ENCODE results near the gene GPR149.
A peak's percentile ranks its signal among the peaks of the same experiment; 100 is the strongest.

GPR149 gene

DNA sequence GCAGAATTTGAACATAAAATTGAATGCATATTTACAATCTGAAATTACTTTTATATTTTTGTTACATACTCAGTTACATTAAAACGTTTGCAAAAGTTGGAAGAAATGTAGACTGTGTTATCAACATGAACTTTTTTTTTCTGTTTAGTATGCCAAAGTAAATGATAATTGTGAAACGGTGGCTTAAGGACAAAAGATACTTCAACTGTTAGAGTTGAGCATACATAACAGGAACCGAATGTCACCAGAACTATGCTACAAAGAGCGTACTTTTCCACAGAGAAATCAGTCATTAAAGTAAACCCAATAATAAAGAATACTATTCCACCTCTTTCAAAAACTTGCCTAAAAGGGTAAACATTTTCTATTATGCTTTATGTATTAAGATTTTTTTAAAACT, 91.4 kb downstream of the GPR149 start:
- no peak for DNase-seq (ENCODE audit: low read depth in 3 of 3)

DNA sequence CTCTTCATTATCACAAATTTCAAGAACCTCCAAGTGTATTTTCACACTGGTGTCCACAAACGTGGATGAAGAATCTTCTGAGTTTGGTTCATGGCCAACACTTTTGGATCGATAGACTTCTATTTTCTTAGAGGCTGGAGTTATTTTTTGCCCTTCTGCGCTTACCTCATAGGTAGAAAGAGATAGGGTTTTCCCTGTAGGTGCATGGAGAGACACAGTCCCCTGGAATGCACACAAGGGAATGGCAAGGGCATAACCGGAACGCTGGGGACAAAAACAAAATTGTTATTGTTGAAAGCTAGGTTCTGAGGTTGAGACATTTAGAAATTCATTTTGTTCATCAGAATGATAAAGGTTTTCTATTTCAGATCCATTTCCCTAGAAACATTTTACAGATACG, 92.0 kb downstream of the GPR149 start:
- no peak for DNase-seq (ENCODE audit: low read depth in 3 of 3)

- DNase-seq (ENCODE audit: low read depth in 3 of 3): no peak
Measured at GRCh38 chr3:154334973-154335420, 95.0 kb downstream of the GPR149 start.

- no peak for DNase-seq (ENCODE audit: low read depth in 3 of 3)
Measured at GRCh38 chr3:154327871-154328270, 102.1 kb downstream of the GPR149 start.

DNA sequence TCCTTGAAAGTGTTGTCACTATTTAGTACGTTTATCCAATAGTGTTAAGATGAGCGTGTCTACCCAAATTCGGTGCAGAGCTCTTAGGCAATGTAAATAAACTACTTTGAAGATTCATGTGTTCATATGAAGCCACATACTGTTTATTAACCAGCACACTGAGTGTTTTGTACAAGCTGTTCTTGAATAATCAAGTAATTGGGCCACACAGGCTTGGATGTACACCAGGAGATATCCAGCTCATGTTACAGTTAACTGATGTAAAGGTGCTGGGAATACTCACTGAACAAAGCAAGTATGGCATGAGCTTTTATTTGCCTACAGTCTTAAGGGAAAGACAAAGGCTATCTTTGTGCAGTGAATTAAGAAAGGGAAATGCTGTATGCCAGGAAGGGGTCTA, 105.1 kb downstream of the GPR149 start:
- no peak for DNase-seq (ENCODE audit: low read depth in 3 of 3)

GRCh38 chr3:154323891-154324738, 105.9 kb downstream of the GPR149 start, which contains the start of gene DHX36:
Gene DHX36, minus strand, starts transcription at chr3:154324487. Its CDS starts 71 bp downstream, at chr3:154324416.
- DNase-seq (ENCODE audit: low read depth in 3 of 3): peak; percentile 71 to 82 (median 80)

GRCh38 chr3:154316974-154317767, 112.8 kb downstream of the GPR149 start:
- DNase-seq (ENCODE audit: low read depth in 3 of 3): no peak

- no peak for DNase-seq (ENCODE audit: low read depth in 3 of 3)
Measured at GRCh38 chr3:154314152-154314551, 115.8 kb downstream of the GPR149 start.

- no peak for DNase-seq (ENCODE audit: low read depth in 3 of 3)
Measured at GRCh38 chr3:154310840-154311239, 119.2 kb downstream of the GPR149 start.

DNA sequence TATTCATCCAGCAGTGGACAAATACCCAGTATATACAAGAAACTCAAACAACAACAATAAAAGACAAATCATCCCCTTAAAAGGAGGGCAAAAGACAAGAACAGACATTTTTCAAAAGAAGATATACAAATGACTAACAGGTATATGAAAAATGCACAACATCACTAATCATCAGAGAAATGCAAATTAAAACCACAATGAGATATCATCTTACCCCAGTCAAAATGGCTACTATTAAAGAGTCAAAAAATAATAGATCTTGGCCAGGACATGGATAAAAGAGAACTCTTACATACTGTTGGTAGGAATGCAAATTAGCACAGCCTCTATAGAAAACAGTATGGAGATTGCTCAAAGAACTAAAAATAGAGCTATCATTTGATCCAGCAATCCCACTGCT, 122.6 kb downstream of the GPR149 start:
- DNase-seq (ENCODE audit: low read depth in 3 of 3): no peak

GRCh38 chr3:154304936-154305335, 125.1 kb downstream of the GPR149 start:
- DNase-seq (ENCODE audit: low read depth in 3 of 3): no peak

- no peak for DNase-seq (ENCODE audit: low read depth in 3 of 3)
Measured at GRCh38 chr3:154304116-154304786, 125.7 kb downstream of the GPR149 start.

GRCh38 chr3:154301561-154301960, 128.4 kb downstream of the GPR149 start:
- DNase-seq (ENCODE audit: low read depth in 3 of 3): no peak

DNA sequence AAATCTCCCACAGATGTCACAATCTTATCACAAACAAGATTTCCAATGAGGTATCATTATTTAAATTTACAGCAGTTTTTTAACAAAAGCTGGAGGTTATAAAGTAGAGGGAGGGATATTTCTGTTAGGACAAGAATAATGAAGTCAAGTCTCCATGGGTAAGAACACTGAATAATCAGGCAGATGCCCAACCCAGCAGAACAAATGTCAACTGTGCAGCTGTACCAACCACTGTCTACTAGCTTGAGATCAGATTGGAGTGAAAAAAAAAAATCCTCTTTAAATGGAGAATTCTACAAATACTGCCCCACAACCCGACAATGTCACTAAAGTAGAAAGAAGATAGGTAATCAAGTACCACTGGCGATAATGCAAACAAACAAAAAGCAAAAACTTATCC, 136.0 kb downstream of the GPR149 start:
- no peak for DNase-seq (ENCODE audit: low read depth in 3 of 3)

GRCh38 chr3:154290187-154290586, 139.8 kb downstream of the GPR149 start:
- no peak for DNase-seq (ENCODE audit: low read depth in 3 of 3)

All from stimulated activated CD4-positive, alpha-beta T cell treated with anti-CD3 and anti-CD28 coated beads, TNF-alpha, amount 100 ng/mL, for 48 hours (primary cell).